Fibroblast of skin of right biceps (primary cell): ENCODE data around the gene PLPP1.

ENCODE experiments used
- DNase-seq: peaks from one replicate; pipeline ENCODE4 v3.0.0-alpha.2; 2013

Gene PLPP1

GRCh38 chr5:55534436-55535198 is at the start of gene PLPP1:
Gene PLPP1, minus strand, starts transcription at chr5:55534964. Its CDS starts 335 bp downstream, at chr5:55534629.
- DNase-seq = peak; percentile 89

GRCh38 chr5:55583578-55583977 is 48.8 kb upstream of the PLPP1 start:
- DNase-seq = no peak

GRCh38 chr5:55582256-55582655 is 47.5 kb upstream of the PLPP1 start:
- DNase-seq = no peak

GRCh38 chr5:55580042-55580441 is 45.3 kb upstream of the PLPP1 start:
- no peak for DNase-seq

GRCh38 chr5:55578771-55579170 is 44.0 kb upstream of the PLPP1 start:
- DNase-seq = no peak

- DNase-seq = peak; percentile 27
These were observed 42.7 kb upstream of the PLPP1 start for GRCh38 chr5:55577353-55578060.

- DNase-seq = no peak
These were observed 41.9 kb upstream of the PLPP1 start for GRCh38 chr5:55576661-55577060.

- no peak for DNase-seq
These were observed 41.2 kb upstream of the PLPP1 start for GRCh38 chr5:55575815-55576583.

- no peak for DNase-seq
These were observed 37.8 kb upstream of the PLPP1 start for GRCh38 chr5:55572600-55572999.

GRCh38 chr5:55572020-55572419 is 37.3 kb upstream of the PLPP1 start:
- no peak for DNase-seq

- DNase-seq = no peak
These were observed 35.8 kb upstream of the PLPP1 start for GRCh38 chr5:55570570-55570969.

- peak; percentile 86 for DNase-seq
These were observed 35.3 kb upstream of the PLPP1 start for GRCh38 chr5:55570026-55570425.

GRCh38 chr5:55569513-55569865 is 34.7 kb upstream of the PLPP1 start:
- DNase-seq = no peak

- DNase-seq = peak; percentile 52
These were observed 34.1 kb upstream of the PLPP1 start for GRCh38 chr5:55568654-55569512.

- peak; percentile 36 for DNase-seq
These were observed 30.0 kb upstream of the PLPP1 start for GRCh38 chr5:55564721-55565120.

- no peak for DNase-seq
These were observed 23.7 kb upstream of the PLPP1 start for GRCh38 chr5:55558484-55558883.

- DNase-seq = no peak
These were observed 22.4 kb upstream of the PLPP1 start for GRCh38 chr5:55557123-55557522.

GRCh38 chr5:55554585-55555202 is 19.9 kb upstream of the PLPP1 start:
- no peak for DNase-seq

GRCh38 chr5:55551904-55552303 is 17.1 kb upstream of the PLPP1 start:
- no peak for DNase-seq

GRCh38 chr5:55551358-55551757 is 16.6 kb upstream of the PLPP1 start:
- no peak for DNase-seq

- DNase-seq = no peak
These were observed 13.0 kb upstream of the PLPP1 start for GRCh38 chr5:55547781-55548180.

GRCh38 chr5:55546947-55547346 is 12.2 kb upstream of the PLPP1 start:
- no peak for DNase-seq
